ENCODE measurements around the gene LINGO3. TPM values are rescaled to one million over a fixed set of nuclear protein-coding genes. Genes with fewer than 3 reads are reported as not detected.

LINGO3 gene
- total and polyA plus RNA-seq, 2 of the 4 experiments (the other 2 are of a cell fraction): not detected

- H3K14ac ChIP-seq (replicated peaks; ENCODE audit: low read depth, low read length): no peak overlapping the region
- POLR2A ChIA-PET (ENCODE audit: unreplicated experiment): no interaction called here
These were observed 30.8 kb downstream of the LINGO3 start for GRCh38 chr19:2277138-2277537.

More at GRCh38 chr19:2277138-2277537, 30.8 kb downstream of the LINGO3 start:
- Histone ChIP-seq H3K9ac (ENCODE audit: low read depth, low read length) (no peak overlapping the region), H3K23ac (ENCODE audit: low read depth, low read length) (no peak overlapping the region), H4K20me1 (ENCODE audit: insufficient read depth, low read length) (peaks cover 50% of the 10 kb centered on the region), H2AFZ (replicated peaks; ENCODE audit: low read length, poor library complexity) (no peak overlapping the region), H4K8ac (ENCODE audit: low read depth in 2 of 2, low read length in 2 of 2) (no peak overlapping the region), H3K79me1 (ENCODE audit: low read depth in 1 of 2, low read length in 2 of 2) (peaks cover 7 to 39% of the 10 kb centered on the region in 2 experiments), H3K9me3 (ENCODE audit: control insufficient read depth, insufficient read depth, low read length) (no peaks in the 10 kb centered on the region), H2BK15ac (ENCODE audit: low read depth, low read length) (no peak overlapping the region), H3K56ac (ENCODE audit: extremely low read depth, insufficient read depth, low read length) (no peak overlapping the region), H2AK9ac (replicated peaks; ENCODE audit: low read depth, low read length, poor library complexity) (no peak overlapping the region), H2BK5ac (ENCODE audit: low read depth, low read length, poor library complexity, severe bottlenecking) (no peak overlapping the region), H3K4me2 (ENCODE audit: low read depth, low read length) (no peak overlapping the region), H3K18ac (ENCODE audit: low read depth, low read length) (no peak overlapping the region), H2BK20ac (ENCODE audit: low read depth, low read length) (no peak overlapping the region), H3K4me3 (ENCODE audit: insufficient read depth, low read depth, low read length) (no peak overlapping the region), H3K4me1 (ENCODE audit: control insufficient read depth, insufficient read depth, low read length) (peaks cover 16% of the 10 kb centered on the region), H3K9me1 (ENCODE audit: insufficient read depth, low read length) (no peaks in the 10 kb centered on the region), H3K4ac (ENCODE audit: low read depth, low read length) (no peak overlapping the region), H3K36me3 (ENCODE audit: control insufficient read depth, insufficient read depth, low read length) (peaks cover 26% of the 10 kb centered on the region), H3K27ac (ENCODE audit: insufficient read depth, low read length) (no peak overlapping the region), H4K91ac (ENCODE audit: insufficient read depth, low read depth, low read length) (no peak overlapping the region), H2BK120ac (ENCODE audit: low read depth, low read length) (no peak overlapping the region), H4K5ac (ENCODE audit: low read depth, low read length) (no peak overlapping the region), H3K27me3 (ENCODE audit: control insufficient read depth, insufficient read depth, low read length) (no peaks in the 10 kb centered on the region), H2AK5ac (ENCODE audit: low read depth, low read length) (no peak overlapping the region)
- intact Hi-C loops (cut with micrococcal nuclease): no loop called here
- in situ Hi-C loops (cut with MboI; ENCODE audit: low sequenced_read_pairs): loop anchor here (10.0 kb wide), 1 partner anchor 338 kb away; no protein-coding TSS in a partner anchor
- ATAC-seq (ENCODE audit: low read depth) (no peak), DNase-seq (no peak)
- 100% methylated on average over 2 of the region's 9 CpGs; no CpG with 5 or more reads in 1 of the 2 experiments for whole genome bisulfite sequencing, 2 experiments (ENCODE audit: extremely low coverage in 2 of 2, insufficient read length in 1 of 2)
- TF ChIP-seq RCOR1 (IDR thresholded peaks at IDR 0.05; ENCODE audit: insufficient replicate concordance, low read length) (no peak), MAFK (IDR thresholded peaks at IDR 0.05; ENCODE audit: low read depth, low read length) (no peak), USF2 (IDR thresholded peaks at IDR 0.05; ENCODE audit: low read depth, low read length) (no peak), RFX5 (IDR thresholded peaks at IDR 0.05; ENCODE audit: low read depth, low read length) (no peak), CEBPB (IDR thresholded peaks at IDR 0.05; ENCODE audit: low read depth, low read length) (no peak), RAD21 (IDR thresholded peaks at IDR 0.05; ENCODE audit: low read length) (no peak), NFE2L2 (IDR thresholded peaks at IDR 0.05; ENCODE audit: low read depth, low read length) (no peak), FOS (IDR thresholded peaks at IDR 0.05; ENCODE audit: low read depth, low read length) (no peak)
- TF ChIP-seq, protein P1, sequence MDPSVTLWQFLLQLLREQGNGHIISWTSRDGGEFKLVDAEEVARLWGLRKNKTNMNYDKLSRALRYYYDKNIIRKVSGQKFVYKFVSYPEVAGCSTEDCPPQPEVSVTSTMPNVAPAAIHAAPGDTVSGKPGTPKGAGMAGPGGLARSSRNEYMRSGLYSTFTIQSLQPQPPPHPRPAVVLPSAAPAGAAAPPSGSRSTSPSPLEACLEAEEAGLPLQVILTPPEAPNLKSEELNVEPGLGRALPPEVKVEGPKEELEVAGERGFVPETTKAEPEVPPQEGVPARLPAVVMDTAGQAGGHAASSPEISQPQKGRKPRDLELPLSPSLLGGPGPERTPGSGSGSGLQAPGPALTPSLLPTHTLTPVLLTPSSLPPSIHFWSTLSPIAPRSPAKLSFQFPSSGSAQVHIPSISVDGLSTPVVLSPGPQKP (IDR thresholded peaks at IDR 0.05; ENCODE audit: borderline replicate concordance, low read depth, low read length): no peak
- dilution Hi-C loops (cut with HindIII; ENCODE audit: low sequenced_read_pairs, unreplicated experiment): no loop called here
- no TSS peak for BruUV-seq (replicated peaks)
- CTCF ChIA-PET: interaction anchor here (0.6 kb wide), 1 partner anchor 315 kb away, joined by 3 read pairs; no protein-coding TSS in a partner anchor
